ENCODE results near the gene SNRK. TPM values are rescaled to one million over a fixed set of nuclear protein-coding genes. Genes with fewer than 3 reads are reported as not detected.

The SNRK gene
- total RNA-seq, 6 donors from 2014 or later = 25.1 to 68.5 (median 45.3) TPM

DNA sequence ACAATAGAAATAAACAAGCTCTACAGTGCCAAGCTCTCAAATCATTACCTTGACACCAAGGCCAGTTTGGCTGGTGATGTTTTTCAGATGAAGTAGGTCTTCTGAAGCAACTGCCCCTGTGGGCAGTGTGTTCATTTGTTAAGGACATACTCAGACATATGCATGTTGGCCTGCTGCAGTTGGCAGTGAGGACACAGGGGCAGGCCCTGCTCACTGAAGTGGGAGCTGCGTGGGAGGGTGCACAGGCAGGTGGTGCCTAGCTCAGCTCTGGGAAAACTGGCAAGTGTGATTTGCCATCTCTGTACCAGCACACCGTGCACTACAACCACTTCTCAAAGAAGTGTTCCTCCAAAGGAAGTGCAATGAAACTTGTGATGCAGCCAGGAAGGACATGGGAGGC lies 28.5 kb upstream of the SNRK start:
- Histone ChIP-seq H3K36me3 (no peaks in the 10 kb centered on the region), H3K27me3 (no peaks in the 10 kb centered on the region), H3K4me3 (no peak overlapping the region), H3K9me3 (no peaks in the 10 kb centered on the region), H3K27ac (no peak overlapping the region), H3K4me1 (peaks cover 0 to 23% (median 14%) of the 10 kb centered on the region in 4 donors)
- peak; percentile 8 to 48 for DNase-seq
- ATAC-seq (ENCODE audit: low FRiP score in 2 of 2) = no peak
- no peak for TF ChIP-seq POLR2A (IDR thresholded peaks at IDR 0.05)
- WGBS, 2 donors = 14 to 42% methylated on average over 1 to 2 of the region's 2 CpGs

DNA sequence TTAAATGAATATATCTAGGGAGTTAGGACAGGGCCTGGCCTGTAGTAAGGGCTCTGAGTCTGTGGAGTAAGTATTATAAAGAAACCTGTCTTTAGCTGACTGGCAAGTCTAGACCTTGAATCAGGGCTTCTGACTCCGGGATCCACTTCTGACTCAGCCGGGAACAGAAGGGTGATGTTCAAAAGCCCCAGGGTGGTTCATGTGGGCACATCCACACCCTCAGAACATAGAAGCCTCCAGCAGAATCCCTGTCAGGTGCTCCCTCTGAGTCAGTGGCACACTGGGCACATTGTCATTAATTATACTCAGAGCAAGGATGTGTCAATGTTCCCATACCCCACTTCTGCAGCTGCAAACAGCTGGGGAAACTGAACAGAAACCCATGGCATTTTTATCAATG lies 26.7 kb upstream of the SNRK start:
- peaks cover 0 to 23% (median 14%) of the 10 kb centered on the region in 4 donors for H3K4me1 ChIP-seq
- TF ChIP-seq POLR2AphosphoS5 (IDR thresholded peaks at IDR 0.05) (no peak), POLR2A (IDR thresholded peaks at IDR 0.05) (no peak), EP300 (IDR thresholded peaks at IDR 0.05) (no peak)
- TF ChIP-seq, protein P1, sequence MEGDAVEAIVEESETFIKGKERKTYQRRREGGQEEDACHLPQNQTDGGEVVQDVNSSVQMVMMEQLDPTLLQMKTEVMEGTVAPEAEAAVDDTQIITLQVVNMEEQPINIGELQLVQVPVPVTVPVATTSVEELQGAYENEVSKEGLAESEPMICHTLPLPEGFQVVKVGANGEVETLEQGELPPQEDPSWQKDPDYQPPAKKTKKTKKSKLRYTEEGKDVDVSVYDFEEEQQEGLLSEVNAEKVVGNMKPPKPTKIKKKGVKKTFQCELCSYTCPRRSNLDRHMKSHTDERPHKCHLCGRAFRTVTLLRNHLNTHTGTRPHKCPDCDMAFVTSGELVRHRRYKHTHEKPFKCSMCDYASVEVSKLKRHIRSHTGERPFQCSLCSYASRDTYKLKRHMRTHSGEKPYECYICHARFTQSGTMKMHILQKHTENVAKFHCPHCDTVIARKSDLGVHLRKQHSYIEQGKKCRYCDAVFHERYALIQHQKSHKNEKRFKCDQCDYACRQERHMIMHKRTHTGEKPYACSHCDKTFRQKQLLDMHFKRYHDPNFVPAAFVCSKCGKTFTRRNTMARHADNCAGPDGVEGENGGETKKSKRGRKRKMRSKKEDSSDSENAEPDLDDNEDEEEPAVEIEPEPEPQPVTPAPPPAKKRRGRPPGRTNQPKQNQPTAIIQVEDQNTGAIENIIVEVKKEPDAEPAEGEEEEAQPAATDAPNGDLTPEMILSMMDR (IDR thresholded peaks at IDR 0.05) = no peak
- H3K9me3 ChIP-seq = no peaks in the 10 kb centered on the region
- 84 to 100% methylated on average over 2 of the region's 2 CpGs for WGBS, 2 donors
- no peak overlapping the region for H3K4me3 ChIP-seq
- no peaks in the 10 kb centered on the region for H3K27me3 ChIP-seq
- no peak overlapping the region for H3K27ac ChIP-seq
- ATAC-seq (ENCODE audit: low FRiP score in 2 of 2) (no peak), DNase-seq (no peak)
- no peaks in the 10 kb centered on the region for H3K36me3 ChIP-seq

DNA sequence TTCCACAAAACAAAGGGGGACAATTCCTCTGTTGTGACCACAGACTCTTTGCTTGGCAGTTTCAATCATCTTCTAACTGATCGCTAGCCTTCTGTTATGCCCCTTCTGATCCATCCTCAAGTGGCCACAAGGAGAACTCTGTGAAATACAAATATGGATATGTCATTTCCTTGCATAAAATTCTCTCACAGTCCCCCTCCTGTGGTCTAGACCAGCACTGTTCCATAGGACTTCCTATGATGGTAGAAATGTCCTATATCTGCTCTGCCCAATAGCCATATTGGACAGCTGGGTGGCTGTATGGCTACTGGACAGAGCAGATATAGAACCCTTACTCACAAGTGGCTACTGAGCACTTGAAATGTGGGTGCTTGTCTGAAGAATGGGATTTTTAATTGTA lies 25.9 kb upstream of the SNRK start:
- Histone ChIP-seq H3K36me3 (no peaks in the 10 kb centered on the region), H3K4me3 (no peak overlapping the region), H3K27ac (no peak overlapping the region), H3K4me1 (peaks cover 0 to 23% (median 14%) of the 10 kb centered on the region in 4 donors), H3K27me3 (peaks cover 0 to 2% (median 0%) of the 10 kb centered on the region in 4 donors), H3K9me3 (no peaks in the 10 kb centered on the region)
- no peak for DNase-seq
- ATAC-seq (ENCODE audit: low FRiP score in 2 of 2) = no peak
- TF ChIP-seq EP300 (IDR thresholded peaks at IDR 0.05) = no peak
- 90 to 91% methylated on average over 1 of the region's 1 CpG for WGBS, 2 donors

DNA sequence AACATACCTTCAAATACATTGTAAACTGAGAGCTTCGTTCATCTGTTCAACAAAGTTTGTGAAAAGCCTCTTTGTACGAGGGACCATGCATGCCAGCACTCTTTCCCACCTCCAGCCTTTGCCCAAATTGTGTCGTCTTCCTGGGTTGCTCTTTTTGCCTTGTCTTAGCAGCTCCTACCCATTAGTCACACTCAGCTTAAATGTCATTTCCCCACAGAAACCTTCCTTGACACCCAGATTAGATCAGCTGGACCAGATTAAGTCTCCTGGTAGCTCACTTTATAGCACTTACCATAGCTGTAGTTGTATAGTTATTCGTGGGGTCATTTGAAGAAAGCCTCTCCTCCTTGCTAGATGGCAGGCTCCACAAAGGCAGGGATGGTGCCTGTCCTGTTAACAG lies 24.1 kb upstream of the SNRK start:
- TF ChIP-seq EP300 (IDR thresholded peaks at IDR 0.05) = no peak
- no peak for TF ChIP-seq POLR2AphosphoS5 (IDR thresholded peaks at IDR 0.05)
- H3K27me3 ChIP-seq = peaks cover 0 to 2% (median 0%) of the 10 kb centered on the region in 4 donors
- no peak overlapping the region for H3K27ac ChIP-seq
- peaks cover 0 to 13% (median 9%) of the 10 kb centered on the region in 4 donors for H3K4me1 ChIP-seq
- 84 to 86% methylated on average over 4 of the region's 4 CpGs for WGBS, 2 donors
- H3K36me3 ChIP-seq = no peaks in the 10 kb centered on the region
- ATAC-seq (ENCODE audit: low FRiP score in 2 of 2) (no peak), DNase-seq (no peak)
- H3K9me3 ChIP-seq = no peaks in the 10 kb centered on the region
- no peak overlapping the region for H3K4me3 ChIP-seq

DNA sequence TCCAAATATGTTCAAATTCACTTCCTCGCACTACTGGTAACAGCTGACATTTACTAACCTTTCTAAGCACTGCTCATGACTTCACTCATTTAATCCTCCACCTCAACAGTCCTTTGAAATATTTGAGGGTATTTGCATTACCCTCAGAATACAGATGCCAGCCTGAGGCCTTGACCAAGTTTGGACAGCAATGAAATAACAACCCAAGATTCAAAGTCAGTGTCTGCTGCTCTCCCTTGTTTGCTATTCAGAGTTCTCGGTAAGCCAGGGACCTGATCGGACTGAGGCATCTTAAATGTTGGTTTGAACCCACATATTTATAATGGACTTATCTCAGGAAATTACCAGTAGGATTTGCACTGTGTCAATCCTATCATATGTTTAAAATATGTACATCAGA lies 19.9 kb upstream of the SNRK start:
- ATAC-seq (ENCODE audit: low FRiP score in 2 of 2) (no peak), DNase-seq (no peak)
- no peak for TF ChIP-seq EP300 (IDR thresholded peaks at IDR 0.05)
- no peak for TF ChIP-seq POLR2AphosphoS5 (IDR thresholded peaks at IDR 0.05)
- TF ChIP-seq, protein P1 (IDR thresholded peaks at IDR 0.05) = no peak
- no peak for TF ChIP-seq POLR2A (IDR thresholded peaks at IDR 0.05)
- peaks cover 0 to 2% (median 0%) of the 10 kb centered on the region in 4 donors for H3K27me3 ChIP-seq
- no peaks in the 10 kb centered on the region for H3K36me3 ChIP-seq
- no peak overlapping the region for H3K27ac ChIP-seq
- H3K9me3 ChIP-seq = no peaks in the 10 kb centered on the region
- no peak overlapping the region for H3K4me3 ChIP-seq
- WGBS, 2 donors = 67% methylated on average over 3 of the region's 3 CpGs
- no peaks in the 10 kb centered on the region for H3K4me1 ChIP-seq

DNA sequence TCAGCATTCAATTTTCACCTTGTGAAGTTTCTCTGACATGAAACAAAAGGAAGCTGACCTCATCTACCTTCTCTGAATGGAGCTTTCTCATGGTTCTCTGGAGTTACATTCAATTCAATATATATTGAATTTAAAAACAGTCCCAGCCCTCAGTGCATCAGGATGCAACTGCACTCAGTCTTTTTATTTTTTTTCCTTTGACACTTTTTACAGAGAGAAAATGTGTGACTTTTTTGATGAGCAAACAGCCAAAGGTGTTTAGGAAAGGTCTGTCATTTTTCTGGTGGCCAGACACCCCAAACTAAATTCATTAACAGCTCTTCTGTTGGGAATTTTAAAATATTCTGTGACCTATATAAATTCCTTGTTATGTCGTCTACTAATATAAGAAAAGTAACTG lies 19.3 kb upstream of the SNRK start:
- DNase-seq (no peak), ATAC-seq (ENCODE audit: low FRiP score in 2 of 2) (no peak)
- Histone ChIP-seq H3K27ac (no peak overlapping the region), H3K36me3 (no peaks in the 10 kb centered on the region), H3K9me3 (no peaks in the 10 kb centered on the region), H3K4me1 (no peaks in the 10 kb centered on the region), H3K4me3 (no peak overlapping the region), H3K27me3 (peaks cover 0 to 2% (median 0%) of the 10 kb centered on the region in 4 donors)
- no peak for TF ChIP-seq POLR2AphosphoS5 (IDR thresholded peaks at IDR 0.05)
- TF ChIP-seq POLR2A (IDR thresholded peaks at IDR 0.05) = no peak
- no peak for TF ChIP-seq EP300 (IDR thresholded peaks at IDR 0.05)
- TF ChIP-seq, protein P1 (IDR thresholded peaks at IDR 0.05) = no peak
- 77 to 84% methylated on average over 1 of the region's 1 CpG for WGBS, 2 donors
